ENCODE measurements around the gene AAK1. TPM values are rescaled to one million over a fixed set of nuclear protein-coding genes. Genes with fewer than 3 reads are reported as not detected.
"Not testable (repeated sequence)": the region's sequence is repeated elsewhere in the genome, so short reads cannot be mapped to it uniquely, and the experiment has no call there.

The AAK1 gene
- total RNA-seq, 1 donor from 2014 or later, result 18.5 TPM

GRCh38 chr2:69625078-69625795 lies 18.3 kb downstream of the AAK1 start:
- DNase-seq (ENCODE audit: low read depth in 2 of 2), result peak; percentile 17 to 39

GRCh38 chr2:69624611-69625010 lies 18.9 kb downstream of the AAK1 start:
- DNase-seq (ENCODE audit: low read depth in 2 of 2), result no peak

GRCh38 chr2:69624131-69624530 lies 19.4 kb downstream of the AAK1 start:
- no peak for DNase-seq (ENCODE audit: low read depth in 2 of 2)

- DNase-seq (ENCODE audit: low read depth in 2 of 2), result no peak
Measured at GRCh38 chr2:69623236-69623635, 20.3 kb downstream of the AAK1 start.

- not testable (repeated sequence) for DNase-seq (ENCODE audit: low read depth in 2 of 2)
Measured at GRCh38 chr2:69622805-69623204, 20.7 kb downstream of the AAK1 start.

- not testable (repeated sequence) for DNase-seq (ENCODE audit: low read depth in 2 of 2)
Measured at GRCh38 chr2:69622017-69622540, 21.5 kb downstream of the AAK1 start.

- DNase-seq (ENCODE audit: low read depth in 2 of 2), result no peak
Measured at GRCh38 chr2:69621440-69621839, 22.1 kb downstream of the AAK1 start.

- no peak for DNase-seq (ENCODE audit: low read depth in 2 of 2)
Measured at GRCh38 chr2:69620870-69621269, 22.7 kb downstream of the AAK1 start.

GRCh38 chr2:69619725-69620124 lies 23.8 kb downstream of the AAK1 start:
- peak in 1 of 2 donors; percentile 22 for DNase-seq (ENCODE audit: low read depth in 2 of 2)

GRCh38 chr2:69618362-69618761 lies 25.2 kb downstream of the AAK1 start:
- DNase-seq (ENCODE audit: low read depth in 2 of 2), result no peak

- DNase-seq (ENCODE audit: low read depth in 2 of 2), result no peak
Measured at GRCh38 chr2:69617744-69618143, 25.8 kb downstream of the AAK1 start.

- DNase-seq (ENCODE audit: low read depth in 2 of 2), result peak; percentile 47 to 56
Measured at GRCh38 chr2:69616755-69617154, 26.8 kb downstream of the AAK1 start.

GRCh38 chr2:69615969-69616368 lies 27.6 kb downstream of the AAK1 start:
- no peak for DNase-seq (ENCODE audit: low read depth in 2 of 2)

GRCh38 chr2:69615078-69615625 lies 28.4 kb downstream of the AAK1 start:
- no peak for DNase-seq (ENCODE audit: low read depth in 2 of 2)

- no peak for DNase-seq (ENCODE audit: low read depth in 2 of 2)
Measured at GRCh38 chr2:69612707-69613106, 30.8 kb downstream of the AAK1 start.

- no peak for DNase-seq (ENCODE audit: low read depth in 2 of 2)
Measured at GRCh38 chr2:69612200-69612599, 31.3 kb downstream of the AAK1 start.

- no peak for DNase-seq (ENCODE audit: low read depth in 2 of 2)
Measured at GRCh38 chr2:69608109-69608508, 35.4 kb downstream of the AAK1 start.

GRCh38 chr2:69606771-69607170 lies 36.8 kb downstream of the AAK1 start:
- DNase-seq (ENCODE audit: low read depth in 2 of 2), result not testable (repeated sequence)

GRCh38 chr2:69605284-69605683 lies 38.3 kb downstream of the AAK1 start:
- DNase-seq (ENCODE audit: low read depth in 2 of 2), result no peak

- DNase-seq (ENCODE audit: low read depth in 2 of 2), result no peak
Measured at GRCh38 chr2:69604836-69605235, 38.7 kb downstream of the AAK1 start.

GRCh38 chr2:69604026-69604678 lies 39.4 kb downstream of the AAK1 start:
- no peak for DNase-seq (ENCODE audit: low read depth in 2 of 2)

GRCh38 chr2:69603146-69603743 lies 40.3 kb downstream of the AAK1 start:
- no peak for DNase-seq (ENCODE audit: low read depth in 2 of 2)
